Esophagus muscularis mucosa (tissue), 3 donors: ENCODE measurements around the gene CDK5R1.

ENCODE experiments used
- POLR2A ChIP-seq: fragments of 450-650 bp; IDR thresholded peaks from one replicate; pipeline ENCODE4 v1.6.1; 2017; ENCODE audit warnings: antibody characterized with exemption, moderate library complexity, mild to moderate bottlenecking, low read depth
- POLR2AphosphoS5 ChIP-seq, 2 donors: sonication (generic); formaldehyde crosslinking; IDR thresholded peaks; one replicate each; pipeline ENCODE4 v1.6.1; 2017; ENCODE audit warnings: antibody characterized with exemption in 2 of 2
- TF ChIP-seq, protein P1 (sequence below), 3 experiments: fragments of 200-600 bp in 2 of 3; fragments of 450-650 bp in 1 of 3; sonication (generic) in 2 of 3; IDR thresholded peaks; one replicate each; pipeline ENCODE4 v1.5.1; 2017 to 2019; ENCODE audit warnings: antibody characterized with exemption in 3 of 3, mild to moderate bottlenecking in 2 of 3, moderate library complexity in 1 of 3

GRCh38 chr17:32449963-32450362 is 36.8 kb upstream of the CDK5R1 start:
- TF ChIP-seq, protein P1, sequence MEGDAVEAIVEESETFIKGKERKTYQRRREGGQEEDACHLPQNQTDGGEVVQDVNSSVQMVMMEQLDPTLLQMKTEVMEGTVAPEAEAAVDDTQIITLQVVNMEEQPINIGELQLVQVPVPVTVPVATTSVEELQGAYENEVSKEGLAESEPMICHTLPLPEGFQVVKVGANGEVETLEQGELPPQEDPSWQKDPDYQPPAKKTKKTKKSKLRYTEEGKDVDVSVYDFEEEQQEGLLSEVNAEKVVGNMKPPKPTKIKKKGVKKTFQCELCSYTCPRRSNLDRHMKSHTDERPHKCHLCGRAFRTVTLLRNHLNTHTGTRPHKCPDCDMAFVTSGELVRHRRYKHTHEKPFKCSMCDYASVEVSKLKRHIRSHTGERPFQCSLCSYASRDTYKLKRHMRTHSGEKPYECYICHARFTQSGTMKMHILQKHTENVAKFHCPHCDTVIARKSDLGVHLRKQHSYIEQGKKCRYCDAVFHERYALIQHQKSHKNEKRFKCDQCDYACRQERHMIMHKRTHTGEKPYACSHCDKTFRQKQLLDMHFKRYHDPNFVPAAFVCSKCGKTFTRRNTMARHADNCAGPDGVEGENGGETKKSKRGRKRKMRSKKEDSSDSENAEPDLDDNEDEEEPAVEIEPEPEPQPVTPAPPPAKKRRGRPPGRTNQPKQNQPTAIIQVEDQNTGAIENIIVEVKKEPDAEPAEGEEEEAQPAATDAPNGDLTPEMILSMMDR (IDR thresholded peaks at IDR 0.05), result no peak
- TF ChIP-seq POLR2AphosphoS5 (IDR thresholded peaks at IDR 0.05) (no peak), POLR2A (no peak)
